Muscle of leg (tissue), 11 donors: ENCODE data around the gene TMEM127. TPM values are rescaled to one million over a fixed set of nuclear protein-coding genes. Genes with fewer than 3 reads are reported as not detected.
"Not testable (repeated sequence)": the region's sequence is repeated elsewhere in the genome, so short reads cannot be mapped to it uniquely, and the experiment has no call there.

Source experiments
- DNase-seq: peaks from one replicate; pipeline ENCODE4 v3.0.0; 2013
- H3K27ac ChIP-seq: one replicate; pipeline ENCODE4 v1.5.1; 2013; ENCODE audit warnings: mild to moderate bottlenecking, low read length, control low read depth
- H3K27me3 ChIP-seq: one replicate; pipeline ENCODE4 v1.6.1; 2013; ENCODE audit warnings: low read length; ENCODE audit not compliant: control insufficient read depth, insufficient read depth
- H3K36me3 ChIP-seq: one replicate; pipeline ENCODE4 v1.6.1; 2013; ENCODE audit warnings: low read length; ENCODE audit not compliant: control insufficient read depth, insufficient read depth
- H3K4me1 ChIP-seq: one replicate; pipeline ENCODE4 v1.6.1; 2013; ENCODE audit warnings: low read length; ENCODE audit not compliant: control insufficient read depth, insufficient read depth
- H3K4me3 ChIP-seq: one replicate; pipeline ENCODE4 v1.5.1; 2013; ENCODE audit warnings: low read length, control low read depth
- H3K9me3 ChIP-seq: replicated peaks from 2 replicates; pipeline ENCODE4 v1.6.1; 2013; ENCODE audit warnings: low read depth, low read length; ENCODE audit not compliant: control insufficient read depth
- WGBS: methylation state at CpG from one replicate; pipeline ENCODE4 v1.1.5; 2013; ENCODE audit warnings: missing lambda C conversion rate; ENCODE audit not compliant: insufficient coverage; 5-methylcytosine and 5-hydroxymethylcytosine counted together
- polyA plus RNA-seq, 8 donors: library from polyadenylated mRNA; unstranded; fragments of 120-200 nt; gene quantifications; one replicate each; pipeline versions ENCODE4 v1.2.1 to v1.2.3, GENCODE V29; 2013; ENCODE audit warnings: inconsistent platforms in 1 of 8, low replicate concordance in 1 of 8; ENCODE audit not compliant: insufficient read length in 8 of 8, insufficient read depth in 1 of 8
- total RNA-seq: library from RNA; stranded (reverse); fragments of 120-200 nt; gene quantifications from one replicate; pipeline ENCODE4 v1.2.4, GENCODE V29; 2013

TMEM127 gene
- total and polyA plus RNA-seq, 9 donors, result 11.0 to 31.2 (median 27.1) TPM

- no peak overlapping the region for H3K27ac ChIP-seq
- no peaks in the 10 kb centered on the region for H3K27me3 ChIP-seq
- WGBS, result no CpG with 5 or more reads among the region's 6 CpGs
- no peak for DNase-seq
- H3K4me3 ChIP-seq, result no peak overlapping the region
- no peaks in the 10 kb centered on the region for H3K36me3 ChIP-seq
- H3K9me3 ChIP-seq, result no peaks in the 10 kb centered on the region
- H3K4me1 ChIP-seq, result no peaks in the 10 kb centered on the region
These were observed 32.4 kb downstream of the TMEM127 start for GRCh38 chr2:96233436-96233835.

- no peaks in the 10 kb centered on the region for H3K36me3 ChIP-seq
- H3K4me3 ChIP-seq, result no peak overlapping the region
- H3K9me3 ChIP-seq, result no peaks in the 10 kb centered on the region
- 93% methylated on average over 2 of the region's 4 CpGs for WGBS
- no peaks in the 10 kb centered on the region for H3K27me3 ChIP-seq
- H3K27ac ChIP-seq, result no peak overlapping the region
- no peak for DNase-seq
- no peaks in the 10 kb centered on the region for H3K4me1 ChIP-seq
These were observed 34.5 kb downstream of the TMEM127 start for GRCh38 chr2:96231316-96231715.

GRCh38 chr2:96225016-96225533 lies 40.7 kb downstream of the TMEM127 start:
- no peak overlapping the region for H3K4me3 ChIP-seq
- DNase-seq, result peak; percentile 72
- peak overlapping the region; percentile 63 for H3K27ac ChIP-seq
- no peaks in the 10 kb centered on the region for H3K9me3 ChIP-seq
- no peaks in the 10 kb centered on the region for H3K36me3 ChIP-seq
- H3K4me1 ChIP-seq, result peaks cover 3% of the 10 kb centered on the region
- 40% methylated on average over 1 of the region's 3 CpGs for WGBS
- no peaks in the 10 kb centered on the region for H3K27me3 ChIP-seq

GRCh38 chr2:96221106-96221505 lies 44.7 kb downstream of the TMEM127 start:
- not testable (repeated sequence) for H3K9me3 ChIP-seq, H3K4me1 ChIP-seq, DNase-seq, H3K27me3 ChIP-seq, H3K27ac ChIP-seq, H3K4me3 ChIP-seq, H3K36me3 ChIP-seq
- no CpG with 5 or more reads among the region's 1 CpG for WGBS

GRCh38 chr2:96219959-96220358 lies 45.8 kb downstream of the TMEM127 start:
- not testable (repeated sequence) for DNase-seq, H3K27ac ChIP-seq, H3K36me3 ChIP-seq, H3K4me3 ChIP-seq, H3K9me3 ChIP-seq, H3K4me1 ChIP-seq, H3K27me3 ChIP-seq
- WGBS, result 96% methylated on average over 3 of the region's 4 CpGs

GRCh38 chr2:96218508-96219131 lies 47.2 kb downstream of the TMEM127 start:
- H3K4me3 ChIP-seq, result no peak overlapping the region
- no peaks in the 10 kb centered on the region for H3K9me3 ChIP-seq
- no peak for DNase-seq
- 94% methylated on average over 6 of the region's 13 CpGs for WGBS
- no peaks in the 10 kb centered on the region for H3K27me3 ChIP-seq
- H3K4me1 ChIP-seq, result no peaks in the 10 kb centered on the region
- H3K27ac ChIP-seq, result no peak overlapping the region
- H3K36me3 ChIP-seq, result no peaks in the 10 kb centered on the region

GRCh38 chr2:96214554-96214953 lies 51.2 kb downstream of the TMEM127 start:
- Histone ChIP-seq H3K36me3 (peaks cover 2% of the 10 kb centered on the region), H3K27me3 (no peaks in the 10 kb centered on the region), H3K4me1 (peaks cover 7% of the 10 kb centered on the region), H3K27ac (no peak overlapping the region), H3K4me3 (no peak overlapping the region), H3K9me3 (no peaks in the 10 kb centered on the region)
- no peak for DNase-seq
- WGBS, result no CpG with 5 or more reads among the region's 4 CpGs

- WGBS, result 89% methylated on average over 8 of the region's 12 CpGs
- no peak for DNase-seq
- no peak overlapping the region for H3K4me3 ChIP-seq
- H3K9me3 ChIP-seq, result no peaks in the 10 kb centered on the region
- peaks cover 2% of the 10 kb centered on the region for H3K36me3 ChIP-seq
- H3K4me1 ChIP-seq, result peaks cover 11% of the 10 kb centered on the region
- H3K27me3 ChIP-seq, result no peaks in the 10 kb centered on the region
- H3K27ac ChIP-seq, result no peak overlapping the region
These were observed 52.4 kb downstream of the TMEM127 start for GRCh38 chr2:96213379-96213778.

- Histone ChIP-seq H3K4me3 (no peak overlapping the region), H3K9me3 (no peaks in the 10 kb centered on the region), H3K36me3 (peaks cover 2% of the 10 kb centered on the region), H3K27me3 (no peaks in the 10 kb centered on the region), H3K27ac (no peak overlapping the region), H3K4me1 (peaks cover 11% of the 10 kb centered on the region)
- WGBS, result 92% methylated on average over 2 of the region's 4 CpGs
- DNase-seq, result no peak
These were observed 53.5 kb downstream of the TMEM127 start for GRCh38 chr2:96212339-96212738.

GRCh38 chr2:96209729-96210085 lies 56.1 kb downstream of the TMEM127 start:
- Histone ChIP-seq H3K27ac (no peak overlapping the region), H3K27me3 (no peaks in the 10 kb centered on the region), H3K4me1 (peaks cover 25% of the 10 kb centered on the region), H3K36me3 (peaks cover 2% of the 10 kb centered on the region), H3K4me3 (peak overlapping the region; percentile 92), H3K9me3 (no peaks in the 10 kb centered on the region)
- WGBS, result 94% methylated on average over 6 of the region's 9 CpGs
- DNase-seq, result no peak
